ENCODE results near the gene FAM177A1. TPM values are rescaled to one million over a fixed set of nuclear protein-coding genes. Genes with fewer than 3 reads are reported as not detected.

Gene FAM177A1
- total and polyA plus RNA-seq, 8 donors: 44.2 to 141 (median 50.0) TPM

DNA sequence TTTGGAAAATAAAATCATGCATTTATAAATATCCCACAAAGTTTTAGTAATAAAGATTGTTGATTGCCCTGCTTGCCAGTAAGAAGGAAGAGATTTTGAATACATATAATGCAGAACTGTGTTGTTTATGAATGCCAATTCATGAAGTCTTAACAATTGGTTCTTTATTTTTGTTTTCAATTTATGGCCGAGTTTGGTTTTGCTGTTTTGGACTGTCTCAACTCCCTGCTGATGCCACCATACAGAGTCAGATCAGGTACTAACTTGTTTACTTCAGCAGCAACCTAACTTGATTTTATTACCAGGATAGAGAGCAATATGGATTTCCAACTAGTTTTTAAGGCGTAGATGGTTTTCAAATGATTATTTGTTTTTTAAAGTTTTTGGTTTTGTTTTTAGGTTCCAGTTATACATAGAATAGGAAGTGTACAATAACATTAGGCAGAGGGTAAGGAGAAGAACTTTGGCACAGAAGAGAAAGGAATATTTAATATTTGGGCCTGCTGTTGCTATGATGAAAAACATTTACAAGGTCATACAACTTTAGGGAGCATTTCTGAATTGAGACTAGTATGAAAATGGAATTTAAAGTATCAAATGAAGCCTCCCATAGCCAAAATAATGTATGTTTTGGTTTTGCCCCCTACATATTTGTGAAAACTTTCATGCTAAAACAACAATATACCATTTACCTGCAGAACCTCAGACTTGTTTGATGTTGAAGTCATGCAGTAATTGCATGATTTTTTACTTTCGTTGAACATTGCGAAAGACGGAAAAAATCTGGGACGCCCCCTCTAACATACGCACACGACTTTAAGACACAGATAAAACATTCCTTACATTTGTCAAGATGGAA lies 904 bp upstream of the FAM177A1 start:
- DNase-seq (peak in 1 of 4 donors; percentile 46), ATAC-seq (no peak)
- TF ChIP-seq, protein P1, sequence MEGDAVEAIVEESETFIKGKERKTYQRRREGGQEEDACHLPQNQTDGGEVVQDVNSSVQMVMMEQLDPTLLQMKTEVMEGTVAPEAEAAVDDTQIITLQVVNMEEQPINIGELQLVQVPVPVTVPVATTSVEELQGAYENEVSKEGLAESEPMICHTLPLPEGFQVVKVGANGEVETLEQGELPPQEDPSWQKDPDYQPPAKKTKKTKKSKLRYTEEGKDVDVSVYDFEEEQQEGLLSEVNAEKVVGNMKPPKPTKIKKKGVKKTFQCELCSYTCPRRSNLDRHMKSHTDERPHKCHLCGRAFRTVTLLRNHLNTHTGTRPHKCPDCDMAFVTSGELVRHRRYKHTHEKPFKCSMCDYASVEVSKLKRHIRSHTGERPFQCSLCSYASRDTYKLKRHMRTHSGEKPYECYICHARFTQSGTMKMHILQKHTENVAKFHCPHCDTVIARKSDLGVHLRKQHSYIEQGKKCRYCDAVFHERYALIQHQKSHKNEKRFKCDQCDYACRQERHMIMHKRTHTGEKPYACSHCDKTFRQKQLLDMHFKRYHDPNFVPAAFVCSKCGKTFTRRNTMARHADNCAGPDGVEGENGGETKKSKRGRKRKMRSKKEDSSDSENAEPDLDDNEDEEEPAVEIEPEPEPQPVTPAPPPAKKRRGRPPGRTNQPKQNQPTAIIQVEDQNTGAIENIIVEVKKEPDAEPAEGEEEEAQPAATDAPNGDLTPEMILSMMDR (IDR thresholded peaks at IDR 0.05): no peak
- Histone ChIP-seq H3K9me3 (no peaks in the 10 kb centered on the region), H3K4me3 (peak overlapping the region; percentile 72 to 77), H3K4me1 (peaks cover 12 to 39% of the 10 kb centered on the region in 2 donors), H3K27ac (peak overlapping the region; percentile 97 to 98), H3K27me3 (no peaks in the 10 kb centered on the region), H3K36me3 (peaks cover 0 to 11% of the 10 kb centered on the region in 2 donors)
- intact Hi-C loops (cut with DNase I): no loop called here

DNA sequence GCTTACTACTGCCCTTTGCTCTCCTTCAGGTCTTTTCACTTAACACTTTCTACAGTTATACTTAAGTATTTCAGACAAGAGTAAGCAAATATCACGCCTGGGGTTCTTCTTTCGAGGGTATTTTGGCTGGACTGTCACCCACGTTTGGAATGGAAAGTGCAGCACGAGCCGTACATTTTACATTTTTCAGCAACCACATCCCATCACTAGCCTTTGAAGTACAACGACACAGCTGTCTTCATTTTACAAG lies 349 bp upstream of the FAM177A1 start:
- Histone ChIP-seq H3K4me1 (peaks cover 17 to 45% of the 10 kb centered on the region in 2 donors), H3K36me3 (peaks cover 0 to 17% of the 10 kb centered on the region in 2 donors), H3K9me3 (no peaks in the 10 kb centered on the region), H3K27ac (peak overlapping the region; percentile 97 to 98), H3K27me3 (no peaks in the 10 kb centered on the region), H3K4me3 (peak overlapping the region; percentile 72 to 77)
- TF ChIP-seq, protein P1 (IDR thresholded peaks at IDR 0.05): no peak
- intact Hi-C loops (cut with DNase I): no loop called here
- ATAC-seq (no peak), DNase-seq (no peak)

DNA sequence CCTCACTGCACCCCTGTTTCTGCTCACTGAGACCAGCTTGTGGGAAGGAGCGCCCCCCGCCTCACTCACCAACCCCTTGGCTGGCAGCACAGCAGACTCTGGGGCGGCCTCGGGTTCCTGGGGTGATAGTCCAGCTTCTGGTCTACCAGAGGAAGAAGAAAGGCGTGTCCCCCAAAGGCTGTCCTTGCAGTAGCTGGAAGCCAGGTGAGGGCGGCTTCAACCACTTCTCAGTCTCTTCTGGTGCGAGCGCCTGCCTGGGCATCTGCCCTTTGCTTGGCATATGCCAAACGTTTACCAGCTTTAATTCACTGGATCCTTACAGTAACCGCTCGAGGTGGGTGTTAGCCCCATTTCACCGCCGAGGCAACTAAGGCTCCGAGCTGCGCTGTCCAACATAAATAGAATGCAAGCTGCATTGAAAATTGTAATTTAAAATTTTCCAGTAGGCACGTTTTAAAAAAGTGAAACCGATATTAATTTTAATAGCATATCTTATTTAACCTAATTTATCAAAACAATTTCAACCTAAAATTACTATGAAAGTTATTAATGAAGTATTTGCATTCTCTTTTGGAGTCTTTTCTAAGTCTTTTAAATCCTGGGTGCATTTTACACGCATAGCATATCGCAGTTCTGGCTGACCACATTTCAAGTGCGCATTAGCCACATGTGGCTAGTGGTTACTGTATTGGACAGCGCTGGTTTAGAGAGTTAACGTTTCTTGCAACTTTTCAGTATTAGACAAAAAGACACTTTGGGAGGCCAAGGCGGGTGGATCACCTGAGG lies 872 bp downstream of the FAM177A1 start:
- peak; percentile 58 for ATAC-seq
- TF ChIP-seq, protein P1 (IDR thresholded peaks at IDR 0.05): no peak
- H3K27me3 ChIP-seq: no peaks in the 10 kb centered on the region
- H3K36me3 ChIP-seq: peaks cover 0 to 18% of the 10 kb centered on the region in 2 donors
- intact Hi-C loops (cut with DNase I): no loop called here
- peak overlapping the region; percentile 72 to 77 for H3K4me3 ChIP-seq
- peaks cover 22 to 52% of the 10 kb centered on the region in 2 donors for H3K4me1 ChIP-seq
- DNase-seq: peak in 2 of 4 donors; percentile 39 to 63
- peak overlapping the region; percentile 97 to 98 for H3K27ac ChIP-seq
- no peaks in the 10 kb centered on the region for H3K9me3 ChIP-seq

DNA sequence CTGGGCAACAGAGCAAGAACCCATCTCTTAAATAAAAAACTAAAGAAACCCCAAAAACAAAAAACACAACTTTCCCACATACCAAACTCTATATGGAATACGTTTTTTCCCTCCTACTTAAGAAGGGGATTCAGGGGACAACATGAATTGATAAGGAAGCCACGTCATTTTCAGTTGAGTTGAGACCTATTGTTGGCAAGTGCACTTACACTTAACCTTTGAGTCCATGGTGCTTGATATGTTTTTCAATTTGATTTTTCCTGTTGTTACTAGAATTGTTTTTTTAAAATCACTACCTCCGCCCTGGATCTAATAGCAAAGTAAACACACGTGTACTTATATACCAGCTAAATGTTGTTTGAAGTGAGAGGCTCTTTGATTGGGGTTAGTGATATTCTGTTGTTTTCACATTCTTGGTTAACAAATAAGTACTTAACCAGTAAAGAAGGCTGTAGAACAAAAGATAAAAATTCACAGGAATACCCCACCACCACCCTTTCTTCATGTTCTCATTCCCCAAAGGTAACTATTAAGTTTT lies 2.0 kb downstream of the FAM177A1 start:
- TF ChIP-seq, protein P1 (IDR thresholded peaks at IDR 0.05): no peak

DNA sequence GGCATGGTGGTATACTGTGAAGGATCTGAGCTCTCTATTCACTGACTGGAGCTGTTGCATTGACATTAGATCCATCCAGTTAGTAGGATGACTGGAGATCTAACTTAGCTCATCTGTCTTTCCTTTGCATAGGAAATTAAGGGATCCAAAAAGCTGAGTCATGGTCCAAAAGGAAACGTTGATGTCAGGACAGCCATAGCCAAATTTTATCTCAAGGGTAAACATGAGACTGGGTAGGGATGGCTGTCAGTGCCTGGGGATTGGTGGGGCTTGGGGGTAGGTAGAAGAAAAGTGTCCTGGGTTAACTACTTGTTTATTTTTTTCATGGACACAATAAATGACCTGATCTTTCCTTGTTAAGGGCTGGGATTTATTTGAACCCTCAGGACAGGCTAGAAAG lies 4.6 kb downstream of the FAM177A1 start:
- intact Hi-C loops (cut with DNase I): no loop called here
- Histone ChIP-seq H3K4me3 (no peak overlapping the region), H3K36me3 (peaks cover 0 to 52% of the 10 kb centered on the region in 2 donors), H3K27ac (peak overlapping the region; percentile 18 to 34), H3K9me3 (no peaks in the 10 kb centered on the region), H3K27me3 (no peaks in the 10 kb centered on the region), H3K4me1 (peaks cover 22 to 45% of the 10 kb centered on the region in 2 donors)
- DNase-seq (no peak), ATAC-seq (no peak)
- TF ChIP-seq, protein P1 (IDR thresholded peaks at IDR 0.05): no peak

More for the DNA sequence above, 2.0 kb downstream of the FAM177A1 start:
- ATAC-seq (no peak), DNase-seq (peak in 1 of 4 donors; percentile 7)
- Histone ChIP-seq H3K4me3 (peak overlapping the region; percentile 72 to 77), H3K27me3 (no peaks in the 10 kb centered on the region), H3K36me3 (peaks cover 0 to 27% of the 10 kb centered on the region in 2 donors), H3K27ac (peak overlapping the region; percentile 97 to 98), H3K9me3 (no peaks in the 10 kb centered on the region), H3K4me1 (peaks cover 22 to 52% of the 10 kb centered on the region in 2 donors)
- intact Hi-C loops (cut with DNase I): no loop called here

All from left lung (tissue), 10 donors.